ENCODE data around the gene MLPH. TPM values are rescaled to one million over a fixed set of nuclear protein-coding genes. Genes with fewer than 3 reads are reported as not detected.

The MLPH gene
- total RNA-seq, 4 donors from 2014 or later: 13.3 to 37.9 (median 19.9) TPM

GRCh38 chr2:237535385-237536082 lies 48.5 kb downstream of the MLPH start:
- intact Hi-C loops (cut with DNase I; ENCODE audit: low total_unique reads): no loop called here
- DNase-seq (ENCODE audit: low spot score in 2 of 2): no peak
- no peak overlapping the region for H3K4me3 ChIP-seq (ENCODE audit: low read depth, poor library complexity, severe bottlenecking)
- no peak for TF ChIP-seq POLR2A (IDR thresholded peaks at IDR 0.05)
- no peak for TF ChIP-seq CTCF (IDR thresholded peaks at IDR 0.05)
- WGBS, 2 donors: 89 to 92% methylated on average over 8 of the region's 8 CpGs

- DNase-seq (ENCODE audit: low spot score in 2 of 2): no peak
- no peak overlapping the region for H3K4me3 ChIP-seq (ENCODE audit: low read depth, poor library complexity, severe bottlenecking)
- 96 to 97% methylated on average over 5 of the region's 5 CpGs for WGBS, 2 donors
- intact Hi-C loops (cut with DNase I; ENCODE audit: low total_unique reads): no loop called here
- no peak for TF ChIP-seq POLR2A (IDR thresholded peaks at IDR 0.05)
- TF ChIP-seq CTCF (IDR thresholded peaks at IDR 0.05): no peak
Measured at GRCh38 chr2:237536083-237536415, 49.0 kb downstream of the MLPH start.

GRCh38 chr2:237536617-237537016 lies 49.6 kb downstream of the MLPH start:
- intact Hi-C loops (cut with DNase I; ENCODE audit: low total_unique reads): no loop called here
- H3K4me3 ChIP-seq (ENCODE audit: low read depth, poor library complexity, severe bottlenecking): no peak overlapping the region
- DNase-seq (ENCODE audit: low spot score in 2 of 2): no peak
- TF ChIP-seq POLR2A (IDR thresholded peaks at IDR 0.05) (no peak), CTCF (IDR thresholded peaks at IDR 0.05) (no peak)
- 94 to 95% methylated on average over 9 of the region's 9 CpGs for WGBS, 2 donors

GRCh38 chr2:237538001-237538720 lies 51.1 kb downstream of the MLPH start:
- H3K4me3 ChIP-seq (ENCODE audit: low read depth, poor library complexity, severe bottlenecking): no peak overlapping the region
- WGBS, 2 donors: 81% methylated on average over 25 to 29 of the region's 29 CpGs
- no peak for DNase-seq (ENCODE audit: low spot score in 2 of 2)
- no peak for TF ChIP-seq CTCF (IDR thresholded peaks at IDR 0.05)
- TF ChIP-seq POLR2A (IDR thresholded peaks at IDR 0.05): no peak
- intact Hi-C loops (cut with DNase I; ENCODE audit: low total_unique reads): no loop called here

- intact Hi-C loops (cut with DNase I; ENCODE audit: low total_unique reads): no loop called here
- 95 to 97% methylated on average over 18 of the region's 18 CpGs for WGBS, 2 donors
- no peak for TF ChIP-seq CTCF (IDR thresholded peaks at IDR 0.05)
- TF ChIP-seq POLR2A (IDR thresholded peaks at IDR 0.05): no peak
- no peak overlapping the region for H3K4me3 ChIP-seq (ENCODE audit: low read depth, poor library complexity, severe bottlenecking)
- no peak for DNase-seq (ENCODE audit: low spot score in 2 of 2)
Measured at GRCh38 chr2:237538901-237539300, 51.9 kb downstream of the MLPH start.

Data from lower leg skin (tissue), 4 donors.